OCI-LY3 (cell line): Measurements from ENCODE around the gene AGPAT1.

Source experiments
- EZH2phosphoT487 ChIP-seq: fragments of 200-600 bp; shearing (Covaris generic); IDR thresholded peaks from 2 replicates; pipeline ENCODE4 v1.6.1; 2018; ENCODE audit warnings: antibody characterized with exemption, mixed run types, low read depth
- TF ChIP-seq, protein P1 (sequence below): fragments of 200-600, 300-600 bp; sonication (generic); IDR thresholded peaks from 2 replicates; pipeline ENCODE4 v1.5.1; 2014; ENCODE audit warnings: antibody characterized with exemption, low read length, low read depth

DNA sequence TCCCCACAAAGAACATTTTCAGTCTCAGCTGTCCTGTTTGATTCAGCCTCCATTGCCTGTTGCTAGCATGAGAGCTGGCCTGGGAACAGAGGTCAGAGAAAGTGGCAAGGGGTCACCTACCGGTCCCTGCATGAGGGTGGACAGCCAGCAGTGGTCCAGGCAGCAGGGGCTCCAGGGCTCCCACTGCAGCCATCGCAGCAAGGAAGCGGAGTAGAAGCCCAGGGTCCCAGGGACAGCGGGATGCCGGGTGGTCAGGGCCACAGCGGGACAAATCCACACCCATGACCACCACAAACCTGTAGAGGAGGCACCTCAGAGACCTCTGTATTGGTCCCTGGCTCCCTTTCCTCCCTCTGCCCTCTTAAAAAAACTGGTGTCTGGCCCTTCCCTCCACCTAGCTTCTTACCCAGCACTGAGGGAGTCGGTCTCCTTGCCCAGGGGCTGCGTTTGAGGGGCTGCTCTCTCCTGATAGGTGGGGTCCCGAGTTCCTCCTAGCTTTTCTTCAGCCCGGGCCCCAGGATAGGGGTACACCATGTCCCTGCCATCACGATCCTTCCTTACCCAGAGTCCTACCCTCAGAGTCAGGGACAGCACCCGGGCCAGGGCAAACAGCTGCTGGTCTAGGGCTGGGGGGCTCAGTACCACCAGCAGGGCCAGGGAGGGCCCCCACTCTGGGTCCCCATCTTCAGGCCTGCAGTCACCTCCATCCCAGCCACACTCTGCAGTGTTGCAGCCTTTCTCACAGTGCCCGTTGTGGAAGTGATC is 25.0 kb upstream of the AGPAT1 start:
- TF ChIP-seq, protein P1, sequence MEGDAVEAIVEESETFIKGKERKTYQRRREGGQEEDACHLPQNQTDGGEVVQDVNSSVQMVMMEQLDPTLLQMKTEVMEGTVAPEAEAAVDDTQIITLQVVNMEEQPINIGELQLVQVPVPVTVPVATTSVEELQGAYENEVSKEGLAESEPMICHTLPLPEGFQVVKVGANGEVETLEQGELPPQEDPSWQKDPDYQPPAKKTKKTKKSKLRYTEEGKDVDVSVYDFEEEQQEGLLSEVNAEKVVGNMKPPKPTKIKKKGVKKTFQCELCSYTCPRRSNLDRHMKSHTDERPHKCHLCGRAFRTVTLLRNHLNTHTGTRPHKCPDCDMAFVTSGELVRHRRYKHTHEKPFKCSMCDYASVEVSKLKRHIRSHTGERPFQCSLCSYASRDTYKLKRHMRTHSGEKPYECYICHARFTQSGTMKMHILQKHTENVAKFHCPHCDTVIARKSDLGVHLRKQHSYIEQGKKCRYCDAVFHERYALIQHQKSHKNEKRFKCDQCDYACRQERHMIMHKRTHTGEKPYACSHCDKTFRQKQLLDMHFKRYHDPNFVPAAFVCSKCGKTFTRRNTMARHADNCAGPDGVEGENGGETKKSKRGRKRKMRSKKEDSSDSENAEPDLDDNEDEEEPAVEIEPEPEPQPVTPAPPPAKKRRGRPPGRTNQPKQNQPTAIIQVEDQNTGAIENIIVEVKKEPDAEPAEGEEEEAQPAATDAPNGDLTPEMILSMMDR = no peak
- TF ChIP-seq EZH2phosphoT487 = no peak
